SK-N-SH treated with all-trans-retinoic acid at 6 μM for 48 hours (cell line): Measurements from ENCODE around the gene SH3RF1.

Experiments used
- ATAC-seq: fragments of 200-7000 bp; cut with Tn5 transposase; 3 replicates; pipeline ENCODE4 v1.9.1; 2020; ENCODE audit warnings: mild to moderate bottlenecking, moderate library complexity
- ARNTL ChIP-seq: fragments of 450-650 bp; formaldehyde crosslinking; IDR thresholded peaks from 2 replicates; pipeline ENCODE4 v1.5.0; 2020; ENCODE audit warnings: low read depth, mild to moderate bottlenecking, moderate library complexity, borderline replicate concordance
- BACH2 ChIP-seq: fragments of 250-450 bp; sonication (Bioruptor Pico); IDR thresholded peaks from 2 replicates; pipeline ENCODE4 v1.9.0; 2021; ENCODE audit warnings: mild to moderate bottlenecking, borderline replicate concordance
- CSDC2 ChIP-seq: fragments of 250-450 bp; sonication (Bioruptor Pico); IDR thresholded peaks from 2 replicates; pipeline ENCODE4 v1.5.0; 2020; ENCODE audit warnings: mild to moderate bottlenecking, moderate library complexity
- ESRRG ChIP-seq: fragments of 250-450 bp; sonication (Bioruptor Pico); IDR thresholded peaks from 2 replicates; pipeline ENCODE4 v1.6.1; 2021; ENCODE audit warnings: mild to moderate bottlenecking
- GLIS3 ChIP-seq: fragments of 250-450 bp; sonication (Bioruptor Pico); IDR thresholded peaks from 2 replicates; pipeline ENCODE4 v1.5.0; 2020; ENCODE audit warnings: mild to moderate bottlenecking, moderate library complexity
- ISL1 ChIP-seq: fragments of 250-450 bp; sonication (Bioruptor Pico); IDR thresholded peaks from 2 replicates; pipeline ENCODE4 v2.1.2; 2022; ENCODE audit warnings: mild to moderate bottlenecking, moderate library complexity
- PATZ1 ChIP-seq: fragments of 250-450 bp; sonication (Bioruptor Pico); IDR thresholded peaks from 2 replicates; pipeline ENCODE4 v1.8.0; 2020; ENCODE audit warnings: mild to moderate bottlenecking, moderate library complexity, borderline replicate concordance
- POU6F1 ChIP-seq: fragments of 250-450 bp; sonication (Bioruptor Pico); IDR thresholded peaks from 2 replicates; pipeline ENCODE4 v1.8.0; 2021; ENCODE audit warnings: low read depth, mild to moderate bottlenecking, moderate library complexity, borderline replicate concordance
- PPARA ChIP-seq: fragments of 250-450 bp; sonication (Bioruptor Pico); IDR thresholded peaks from 2 replicates; pipeline ENCODE4 v1.5.0; 2020; ENCODE audit warnings: mild to moderate bottlenecking, borderline replicate concordance
- RARB ChIP-seq: fragments of 250-450 bp; sonication (Bioruptor Pico); IDR thresholded peaks from 2 replicates; pipeline ENCODE4 v1.8.0; 2021; ENCODE audit warnings: mild to moderate bottlenecking, moderate library complexity
- SNAI2 ChIP-seq: fragments of 250-450 bp; sonication (Bioruptor Pico); IDR thresholded peaks from 2 replicates; pipeline ENCODE4 v1.5.0; 2020; ENCODE audit warnings: mild to moderate bottlenecking, moderate library complexity
- TCF4 ChIP-seq: fragments of 250-450 bp; sonication (Bioruptor Pico); IDR thresholded peaks from 2 replicates; pipeline ENCODE4 v1.8.0; 2021; ENCODE audit warnings: mild to moderate bottlenecking, moderate library complexity, borderline replicate concordance
- TOX ChIP-seq: fragments of 250-450 bp; sonication (Bioruptor Pico); IDR thresholded peaks from 2 replicates; pipeline ENCODE4 v1.8.0; 2021; ENCODE audit warnings: mild to moderate bottlenecking, moderate library complexity, borderline replicate concordance
- ZC3H10 ChIP-seq: fragments of 250-450 bp; sonication (Bioruptor Pico); IDR thresholded peaks from 2 replicates; pipeline ENCODE4 v1.5.1; 2021; ENCODE audit warnings: mild to moderate bottlenecking, moderate library complexity
- ZFP3 ChIP-seq: fragments of 250-450 bp; sonication (Bioruptor Pico); IDR thresholded peaks from 2 replicates; pipeline ENCODE4 v1.5.0; 2020; ENCODE audit warnings: mild to moderate bottlenecking, moderate library complexity
- ZFP30 ChIP-seq: fragments of 450-650 bp; formaldehyde crosslinking; IDR thresholded peaks from 2 replicates; pipeline ENCODE4 v1.5.0; 2022; ENCODE audit warnings: mild to moderate bottlenecking, moderate library complexity
- ZNF565 ChIP-seq: fragments of 450-650 bp; formaldehyde crosslinking; conservative IDR thresholded peaks from 2 replicates; pipeline ENCODE4 v1.5.0; 2020; ENCODE audit warnings: low read depth, mild to moderate bottlenecking, moderate library complexity
- ZNF70 ChIP-seq: fragments of 450-650 bp; formaldehyde crosslinking; IDR thresholded peaks from 2 replicates; pipeline ENCODE4 v1.5.0; 2020; ENCODE audit warnings: mild to moderate bottlenecking, moderate library complexity
- ZNF8 ChIP-seq: fragments of 450-650 bp; formaldehyde crosslinking; IDR thresholded peaks from 2 replicates; pipeline ENCODE4 v1.5.0; 2020; ENCODE audit warnings: mild to moderate bottlenecking, moderate library complexity
- TF ChIP-seq, protein P1 (sequence below): fragments of 250-450 bp; sonication (Bioruptor Pico); IDR thresholded peaks from 2 replicates; pipeline ENCODE4 v1.5.1; 2021; ENCODE audit warnings: mild to moderate bottlenecking, moderate library complexity
- TF ChIP-seq, protein P2 (sequence below): fragments of 250-450 bp; sonication (Bioruptor Pico); IDR thresholded peaks from 2 replicates; pipeline ENCODE4 v1.5.1; 2020; ENCODE audit warnings: low read depth, mild to moderate bottlenecking, moderate library complexity

SH3RF1 gene

GRCh38 chr4:169250796-169251195 is 20.0 kb downstream of the SH3RF1 start (continued):
- no peak for TF ChIP-seq POU6F1
- TF ChIP-seq BACH2: no peak
- no peak for TF ChIP-seq ESRRG (CRISPR knock-in tag)
- no peak for TF ChIP-seq PPARA (CRISPR knock-in tag)

GRCh38 chr4:169249999-169250398 is 20.8 kb downstream of the SH3RF1 start:
- TF ChIP-seq PATZ1 (CRISPR knock-in tag) (no peak), ZFP3 (CRISPR knock-in tag) (no peak), BACH2 (no peak), ZNF8 (CRISPR knock-in tag) (no peak), TOX (CRISPR knock-in tag) (no peak), ZFP30 (no peak), ZNF70 (no peak), CSDC2 (no peak), ARNTL (CRISPR knock-in tag) (no peak), ISL1 (CRISPR knock-in tag) (no peak), SNAI2 (CRISPR knock-in tag) (no peak), GLIS3 (no peak), ZNF565 (CRISPR knock-in tag) (no peak), ZC3H10 (CRISPR knock-in tag) (no peak), ESRRG (CRISPR knock-in tag) (no peak)
- TF ChIP-seq, protein P1, sequence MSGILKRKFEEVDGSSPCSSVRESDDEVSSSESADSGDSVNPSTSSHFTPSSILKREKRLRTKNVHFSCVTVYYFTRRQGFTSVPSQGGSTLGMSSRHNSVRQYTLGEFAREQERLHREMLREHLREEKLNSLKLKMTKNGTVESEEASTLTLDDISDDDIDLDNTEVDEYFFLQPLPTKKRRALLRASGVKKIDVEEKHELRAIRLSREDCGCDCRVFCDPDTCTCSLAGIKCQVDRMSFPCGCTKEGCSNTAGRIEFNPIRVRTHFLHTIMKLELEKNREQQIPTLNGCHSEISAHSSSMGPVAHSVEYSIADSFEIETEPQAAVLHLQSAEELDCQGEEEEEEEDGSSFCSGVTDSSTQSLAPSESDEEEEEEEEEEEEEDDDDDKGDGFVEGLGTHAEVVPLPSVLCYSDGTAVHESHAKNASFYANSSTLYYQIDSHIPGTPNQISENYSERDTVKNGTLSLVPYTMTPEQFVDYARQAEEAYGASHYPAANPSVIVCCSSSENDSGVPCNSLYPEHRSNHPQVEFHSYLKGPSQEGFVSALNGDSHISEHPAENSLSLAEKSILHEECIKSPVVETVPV: no peak
- ATAC-seq: peak; percentile 58

DNA sequence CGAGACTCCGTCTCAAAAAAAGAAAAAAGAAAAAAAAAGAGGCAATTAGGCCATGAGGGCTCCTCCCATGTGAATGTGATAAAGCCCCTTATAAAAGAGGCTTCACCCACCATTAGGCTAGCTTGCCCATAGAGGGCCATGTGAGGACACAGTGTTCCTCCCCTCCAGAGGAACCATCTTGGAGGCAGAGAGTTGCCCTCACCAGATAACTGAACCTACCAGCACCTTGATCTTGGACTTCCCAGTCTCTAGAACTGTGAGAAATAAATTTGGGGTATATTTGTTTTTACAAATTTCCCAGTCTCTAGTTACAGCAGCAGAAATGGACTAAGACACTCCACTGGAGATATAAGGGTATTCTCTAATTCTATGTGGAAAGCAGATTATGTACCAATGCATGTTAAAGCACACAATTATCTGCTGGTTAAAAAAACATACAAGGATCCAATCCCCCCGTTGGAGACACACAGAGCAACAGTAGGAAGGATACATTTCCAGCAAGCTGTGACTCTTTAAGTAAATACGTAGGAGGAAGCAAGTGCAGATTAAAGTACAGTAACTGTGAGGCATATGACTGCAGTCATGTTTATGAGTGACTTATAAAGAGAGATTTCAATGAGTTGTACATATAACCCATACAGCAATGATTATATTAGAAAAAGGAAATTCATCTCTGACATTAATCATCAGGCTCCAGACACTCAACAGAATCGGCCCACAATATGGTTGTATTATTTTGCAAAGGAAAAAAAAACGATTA is 21.4 kb downstream of the SH3RF1 start:
- TF ChIP-seq TCF4 (CRISPR knock-in tag) (no peak), POU6F1 (no peak), SNAI2 (CRISPR knock-in tag) (no peak), PPARA (CRISPR knock-in tag) (no peak), ARNTL (CRISPR knock-in tag) (no peak), ISL1 (CRISPR knock-in tag) (no peak; the same call in 1 of the 2 replicates), ZNF565 (CRISPR knock-in tag) (no peak)
- ATAC-seq: peak; percentile 6; the same call in 2 of the 3 replicates

- no peak for ATAC-seq
- TF ChIP-seq ZNF8 (CRISPR knock-in tag): no peak
- TF ChIP-seq ZC3H10 (CRISPR knock-in tag): no peak
- TF ChIP-seq BACH2: no peak
- TF ChIP-seq GLIS3: no peak
- TF ChIP-seq ISL1 (CRISPR knock-in tag): no peak
- TF ChIP-seq TCF4 (CRISPR knock-in tag): no peak
- TF ChIP-seq ARNTL (CRISPR knock-in tag): no peak
- TF ChIP-seq SNAI2 (CRISPR knock-in tag): no peak
Observed at GRCh38 chr4:169248645-169249044, 22.1 kb downstream of the SH3RF1 start.

GRCh38 chr4:169246957-169247396 is 23.8 kb downstream of the SH3RF1 start:
- ATAC-seq: no peak; the same call in 2 of the 3 replicates
- TF ChIP-seq, protein P2, sequence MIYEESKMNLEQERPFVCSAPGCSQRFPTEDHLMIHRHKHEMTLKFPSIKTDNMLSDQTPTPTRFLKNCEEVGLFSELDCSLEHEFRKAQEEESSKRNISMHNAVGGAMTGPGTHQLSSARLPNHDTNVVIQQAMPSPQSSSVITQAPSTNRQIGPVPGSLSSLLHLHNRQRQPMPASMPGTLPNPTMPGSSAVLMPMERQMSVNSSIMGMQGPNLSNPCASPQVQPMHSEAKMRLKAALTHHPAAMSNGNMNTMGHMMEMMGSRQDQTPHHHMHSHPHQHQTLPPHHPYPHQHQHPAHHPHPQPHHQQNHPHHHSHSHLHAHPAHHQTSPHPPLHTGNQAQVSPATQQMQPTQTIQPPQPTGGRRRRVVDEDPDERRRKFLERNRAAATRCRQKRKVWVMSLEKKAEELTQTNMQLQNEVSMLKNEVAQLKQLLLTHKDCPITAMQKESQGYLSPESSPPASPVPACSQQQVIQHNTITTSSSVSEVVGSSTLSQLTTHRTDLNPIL: no peak
- TF ChIP-seq ARNTL (CRISPR knock-in tag) (no peak), ESRRG (CRISPR knock-in tag) (no peak), PATZ1 (CRISPR knock-in tag) (no peak), ZFP30 (no peak), GLIS3 (no peak), RARB (CRISPR knock-in tag) (no peak), ZNF565 (CRISPR knock-in tag) (no peak), SNAI2 (CRISPR knock-in tag) (no peak), ZNF8 (CRISPR knock-in tag) (no peak)
- TF ChIP-seq, protein P1: no peak
